ENCODE results near the gene MYRF. TPM values are rescaled to one million over a fixed set of nuclear protein-coding genes. Genes with fewer than 3 reads are reported as not detected.

The MYRF gene
- polyA plus RNA-seq, 2 donors: 0.18 to 1.3 TPM

DNA sequence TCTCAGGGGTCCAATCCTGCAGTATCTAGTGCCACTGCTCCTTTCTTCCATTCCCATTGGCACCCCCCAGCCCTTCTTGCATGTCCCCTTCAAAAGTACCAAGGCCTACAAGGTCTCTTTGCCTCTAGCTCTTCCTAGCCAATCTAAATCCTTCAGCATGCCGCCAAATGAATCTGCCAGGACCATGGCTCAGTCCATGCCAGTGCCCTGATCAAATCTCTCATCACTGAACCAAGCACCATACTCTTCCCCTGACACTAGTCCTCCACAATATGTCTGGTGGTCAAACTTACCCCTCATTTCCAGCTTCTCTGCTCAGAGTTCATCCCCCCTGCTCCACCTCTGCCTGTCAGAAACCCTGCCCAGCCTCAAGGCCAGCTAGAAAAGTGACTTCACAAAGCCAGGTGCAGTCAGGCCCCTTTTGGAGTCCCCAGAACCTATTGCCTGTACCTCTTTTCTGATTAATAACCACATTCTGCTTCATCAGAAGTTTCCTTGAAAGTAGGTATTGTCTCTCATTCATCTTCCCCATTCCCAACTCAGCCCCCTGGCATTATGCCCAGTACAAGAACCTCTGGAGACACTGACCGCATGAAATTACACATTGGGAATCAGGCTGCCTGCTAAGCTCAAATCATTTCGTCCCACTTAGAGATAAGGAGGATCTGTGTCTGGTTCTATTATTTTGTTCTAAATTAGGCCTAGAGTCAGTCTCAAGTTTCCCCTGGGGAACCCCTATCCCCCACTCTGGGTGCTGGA lies 51.6 kb downstream of the MYRF start:
- H3K36me3 ChIP-seq (ENCODE audit: control insufficient read depth in 2 of 2, insufficient read depth in 2 of 2, low read length in 1 of 2): peaks cover 0 to 7% of the 10 kb centered on the region in 2 donors

GRCh38 chr11:61805146-61805545 lies 52.7 kb downstream of the MYRF start:
- 87 to 95% methylated on average over 1 of the region's 1 CpG for WGBS, 2 donors
- H3K36me3 ChIP-seq (ENCODE audit: control insufficient read depth in 2 of 2, insufficient read depth in 2 of 2, low read length in 1 of 2): peaks cover 0 to 7% of the 10 kb centered on the region in 2 donors

More for the DNA sequence above, 51.6 kb downstream of the MYRF start:
- Histone ChIP-seq H3K4me3 (ENCODE audit: low read depth in 1 of 2, low read length in 2 of 2) (no peak overlapping the region), H3K4me1 (ENCODE audit: control insufficient read depth in 2 of 2, insufficient read depth in 2 of 2, low read length in 1 of 2) (no peaks in the 10 kb centered on the region), H3K27me3 (ENCODE audit: control insufficient read depth in 1 of 2, insufficient read depth in 2 of 2, low read length in 2 of 2) (no peaks in the 10 kb centered on the region), H3K27ac (ENCODE audit: low read depth in 2 of 2, low read length in 1 of 2) (no peak overlapping the region), H3K9me3 (ENCODE audit: control insufficient read depth in 2 of 2, insufficient read depth in 1 of 2, low read depth in 1 of 2, low read length in 1 of 2) (no peaks in the 10 kb centered on the region)
- WGBS, 2 donors: 78 to 87% methylated on average over 3 of the region's 3 CpGs

GRCh38 chr11:61806785-61807184 lies 54.3 kb downstream of the MYRF start:
- Histone ChIP-seq H3K4me1 (ENCODE audit: control insufficient read depth in 2 of 2, insufficient read depth in 2 of 2, low read length in 1 of 2) (no peaks in the 10 kb centered on the region), H3K36me3 (ENCODE audit: control insufficient read depth in 2 of 2, insufficient read depth in 2 of 2, low read length in 1 of 2) (peaks cover 0 to 7% of the 10 kb centered on the region in 2 donors), H3K27me3 (ENCODE audit: control insufficient read depth in 1 of 2, insufficient read depth in 2 of 2, low read length in 2 of 2) (no peaks in the 10 kb centered on the region), H3K4me3 (ENCODE audit: low read depth in 1 of 2, low read length in 2 of 2) (no peak overlapping the region), H3K27ac (ENCODE audit: low read depth in 2 of 2, low read length in 1 of 2) (no peak overlapping the region), H3K9me3 (ENCODE audit: control insufficient read depth in 2 of 2, insufficient read depth in 1 of 2, low read depth in 1 of 2, low read length in 1 of 2) (no peaks in the 10 kb centered on the region)
- WGBS, 2 donors: 92 to 96% methylated on average over 5 of the region's 5 CpGs

More at GRCh38 chr11:61805146-61805545, 52.7 kb downstream of the MYRF start:
- Histone ChIP-seq H3K9me3 (ENCODE audit: control insufficient read depth in 2 of 2, insufficient read depth in 1 of 2, low read depth in 1 of 2, low read length in 1 of 2) (no peaks in the 10 kb centered on the region), H3K27me3 (ENCODE audit: control insufficient read depth in 1 of 2, insufficient read depth in 2 of 2, low read length in 2 of 2) (no peaks in the 10 kb centered on the region), H3K4me3 (ENCODE audit: low read depth in 1 of 2, low read length in 2 of 2) (no peak overlapping the region), H3K4me1 (ENCODE audit: control insufficient read depth in 2 of 2, insufficient read depth in 2 of 2, low read length in 1 of 2) (no peaks in the 10 kb centered on the region), H3K27ac (ENCODE audit: low read depth in 2 of 2, low read length in 1 of 2) (no peak overlapping the region)

DNA sequence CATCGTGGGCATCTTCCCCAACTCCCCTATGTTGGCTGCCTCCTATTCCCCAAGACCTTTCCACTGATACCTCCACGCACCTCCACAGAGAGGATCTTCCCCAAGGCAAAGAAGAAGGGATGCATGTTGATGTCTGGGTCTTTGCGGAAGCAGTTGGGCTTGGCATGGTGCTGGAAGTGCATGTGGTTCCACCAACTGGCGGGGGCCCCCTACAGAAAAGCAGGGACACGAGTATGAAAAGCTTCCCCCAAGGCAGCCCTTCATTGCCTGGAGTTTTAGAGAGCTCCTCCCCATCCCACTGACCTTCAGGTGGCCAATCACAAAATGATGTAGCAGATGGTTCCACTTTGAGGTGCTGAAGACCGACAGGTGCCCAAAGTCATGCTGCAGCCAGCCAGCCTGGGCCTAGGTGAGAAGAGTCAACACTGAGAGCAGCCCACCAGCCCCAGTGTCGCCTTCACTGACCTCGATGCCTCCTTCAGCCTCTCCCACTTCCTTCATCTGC lies 58.3 kb downstream of the MYRF start:
- Histone ChIP-seq H3K36me3 (ENCODE audit: control insufficient read depth in 2 of 2, insufficient read depth in 2 of 2, low read length in 1 of 2) (no peaks in the 10 kb centered on the region), H3K4me1 (ENCODE audit: control insufficient read depth in 2 of 2, insufficient read depth in 2 of 2, low read length in 1 of 2) (peaks cover under 1 to 16% of the 10 kb centered on the region in 2 donors), H3K27me3 (ENCODE audit: control insufficient read depth in 1 of 2, insufficient read depth in 2 of 2, low read length in 2 of 2) (no peaks in the 10 kb centered on the region), H3K4me3 (ENCODE audit: low read depth in 1 of 2, low read length in 2 of 2) (no peak overlapping the region), H3K9me3 (ENCODE audit: control insufficient read depth in 2 of 2, insufficient read depth in 1 of 2, low read depth in 1 of 2, low read length in 1 of 2) (no peaks in the 10 kb centered on the region), H3K27ac (ENCODE audit: low read depth in 2 of 2, low read length in 1 of 2) (no peak overlapping the region)
- WGBS, 2 donors: 94 to 96% methylated on average over 8 of the region's 8 CpGs

DNA sequence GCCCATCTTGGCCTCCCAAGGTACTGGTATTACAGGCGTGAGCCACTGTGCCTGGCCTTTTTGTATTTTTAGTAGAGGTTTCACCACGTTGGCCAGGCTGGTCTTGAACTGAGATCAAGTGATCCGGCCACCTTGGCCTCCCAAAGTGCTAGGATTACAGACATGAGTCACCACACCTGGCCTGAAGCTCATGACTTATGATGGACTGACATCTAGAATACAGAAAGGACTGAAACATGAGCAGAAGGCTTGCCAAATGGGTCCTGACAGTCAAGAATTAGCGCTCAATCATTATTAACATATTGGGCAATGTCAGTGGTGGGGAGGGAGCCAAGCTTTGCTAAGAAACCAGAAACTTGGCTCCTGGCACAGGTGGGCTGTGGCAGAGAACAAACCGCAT lies 59.4 kb downstream of the MYRF start:
- no peak overlapping the region for H3K27ac ChIP-seq (ENCODE audit: low read depth in 2 of 2, low read length in 1 of 2)
- H3K27me3 ChIP-seq (ENCODE audit: control insufficient read depth in 1 of 2, insufficient read depth in 2 of 2, low read length in 2 of 2): no peaks in the 10 kb centered on the region
- H3K4me3 ChIP-seq (ENCODE audit: low read depth in 1 of 2, low read length in 2 of 2): no peak overlapping the region
- no peaks in the 10 kb centered on the region for H3K36me3 ChIP-seq (ENCODE audit: control insufficient read depth in 2 of 2, insufficient read depth in 2 of 2, low read length in 1 of 2)
- 73 to 74% methylated on average over 5 of the region's 5 CpGs for WGBS, 2 donors
- H3K9me3 ChIP-seq (ENCODE audit: control insufficient read depth in 2 of 2, insufficient read depth in 1 of 2, low read depth in 1 of 2, low read length in 1 of 2): no peaks in the 10 kb centered on the region
- H3K4me1 ChIP-seq (ENCODE audit: control insufficient read depth in 2 of 2, insufficient read depth in 2 of 2, low read length in 1 of 2): peaks cover 3 to 23% of the 10 kb centered on the region in 2 donors

GRCh38 chr11:61812736-61813411 lies 60.4 kb downstream of the MYRF start:
- Histone ChIP-seq H3K9me3 (ENCODE audit: control insufficient read depth in 2 of 2, insufficient read depth in 1 of 2, low read depth in 1 of 2, low read length in 1 of 2) (no peaks in the 10 kb centered on the region), H3K4me1 (ENCODE audit: control insufficient read depth in 2 of 2, insufficient read depth in 2 of 2, low read length in 1 of 2) (peaks cover 3 to 23% of the 10 kb centered on the region in 2 donors), H3K36me3 (ENCODE audit: control insufficient read depth in 2 of 2, insufficient read depth in 2 of 2, low read length in 1 of 2) (no peaks in the 10 kb centered on the region), H3K27ac (ENCODE audit: low read depth in 2 of 2, low read length in 1 of 2) (no peak overlapping the region), H3K27me3 (ENCODE audit: control insufficient read depth in 1 of 2, insufficient read depth in 2 of 2, low read length in 2 of 2) (no peaks in the 10 kb centered on the region), H3K4me3 (ENCODE audit: low read depth in 1 of 2, low read length in 2 of 2) (no peak overlapping the region)
- 95 to 96% methylated on average over 4 of the region's 4 CpGs for WGBS, 2 donors

DNA sequence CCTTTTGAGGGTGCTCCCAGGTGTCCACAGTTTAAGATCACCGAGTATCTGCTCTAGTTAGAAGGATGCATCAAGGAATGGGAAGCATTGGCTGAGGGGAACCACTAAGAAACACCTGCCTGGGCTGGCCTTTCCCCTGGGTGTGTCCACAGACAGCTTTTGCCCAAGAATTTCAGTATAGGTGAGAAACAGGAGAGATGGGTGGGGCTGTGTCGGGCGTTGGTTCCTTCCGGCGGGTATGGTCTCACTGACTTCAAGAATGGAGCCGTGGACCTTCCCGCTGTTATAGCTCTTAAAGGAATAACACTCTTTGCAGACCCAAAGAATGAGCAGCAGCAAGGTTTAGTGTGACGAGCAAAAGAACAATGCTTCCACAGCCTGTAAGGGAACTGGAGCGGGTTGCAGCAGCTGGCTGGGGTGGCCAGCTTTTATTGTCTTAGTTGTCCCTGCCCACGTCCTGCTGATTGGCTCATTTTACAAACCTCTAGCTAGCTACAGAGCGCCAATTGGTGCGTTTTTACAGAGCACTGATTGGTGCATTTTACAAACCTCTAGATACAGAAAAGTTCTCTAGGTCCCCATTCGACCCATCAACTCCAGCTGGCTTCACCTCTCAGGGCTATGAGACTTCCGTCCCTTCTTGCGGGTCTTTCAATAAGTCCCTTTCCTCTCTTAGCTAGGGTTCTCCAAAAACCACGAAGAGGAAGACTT lies 62.0 kb downstream of the MYRF start:
- Histone ChIP-seq H3K9me3 (ENCODE audit: control insufficient read depth in 2 of 2, insufficient read depth in 1 of 2, low read depth in 1 of 2, low read length in 1 of 2) (no peaks in the 10 kb centered on the region), H3K27me3 (ENCODE audit: control insufficient read depth in 1 of 2, insufficient read depth in 2 of 2, low read length in 2 of 2) (no peaks in the 10 kb centered on the region), H3K36me3 (ENCODE audit: control insufficient read depth in 2 of 2, insufficient read depth in 2 of 2, low read length in 1 of 2) (no peaks in the 10 kb centered on the region), H3K4me3 (ENCODE audit: low read depth in 1 of 2, low read length in 2 of 2) (peak overlapping the region; percentile 34 to 58), H3K4me1 (ENCODE audit: control insufficient read depth in 2 of 2, insufficient read depth in 2 of 2, low read length in 1 of 2) (peaks cover 3 to 23% of the 10 kb centered on the region in 2 donors), H3K27ac (ENCODE audit: low read depth in 2 of 2, low read length in 1 of 2) (peak overlapping the region; percentile 65 to 91)
- 54 to 67% methylated on average over 16 of the region's 16 CpGs for WGBS, 2 donors

DNA sequence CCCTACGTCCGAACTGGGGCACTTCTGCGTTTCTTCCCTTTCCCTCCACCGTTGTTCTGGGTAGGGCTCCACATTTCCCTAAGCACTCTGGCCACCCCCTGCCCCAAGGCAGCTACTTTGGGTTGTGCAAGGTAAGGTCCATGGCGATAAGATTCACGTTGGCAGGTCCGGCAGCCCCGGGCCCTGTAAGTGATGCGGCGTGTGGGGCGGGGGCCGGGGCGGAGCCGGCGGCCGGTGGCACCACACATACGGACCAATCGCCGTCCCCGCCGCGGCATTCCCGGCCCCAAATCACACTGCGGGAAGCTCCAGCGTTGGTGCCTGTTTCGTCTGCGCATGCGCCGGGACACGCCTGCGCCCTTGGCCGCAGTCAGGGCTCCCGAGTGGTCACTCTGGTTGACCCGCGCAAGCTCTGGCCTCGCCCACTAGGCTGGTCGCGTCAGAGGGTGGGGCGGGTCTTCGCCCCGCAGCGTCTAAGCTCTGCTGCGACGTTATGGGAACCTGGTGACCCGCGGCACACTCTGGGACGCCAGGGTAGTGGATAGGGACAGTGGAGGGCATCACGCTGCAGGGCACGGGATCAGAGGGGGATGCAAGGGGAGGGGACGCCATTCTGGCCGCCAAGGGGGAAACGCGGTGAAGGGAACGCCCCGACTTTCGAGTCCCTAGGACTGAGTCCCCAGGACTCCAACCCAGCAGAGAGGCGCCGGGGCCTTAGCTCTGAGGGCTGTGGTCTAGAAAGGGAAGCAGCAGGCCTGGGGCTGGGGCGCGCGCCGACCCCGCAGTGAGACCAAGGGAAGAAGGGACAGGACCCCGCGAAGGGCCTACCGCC lies 62.7 kb downstream of the MYRF start:
- Histone ChIP-seq H3K4me1 (ENCODE audit: control insufficient read depth in 2 of 2, insufficient read depth in 2 of 2, low read length in 1 of 2) (peaks cover 3 to 23% of the 10 kb centered on the region in 2 donors), H3K4me3 (ENCODE audit: low read depth in 1 of 2, low read length in 2 of 2) (peak overlapping the region; percentile 34 to 58), H3K36me3 (ENCODE audit: control insufficient read depth in 2 of 2, insufficient read depth in 2 of 2, low read length in 1 of 2) (no peaks in the 10 kb centered on the region), H3K27me3 (ENCODE audit: control insufficient read depth in 1 of 2, insufficient read depth in 2 of 2, low read length in 2 of 2) (no peaks in the 10 kb centered on the region), H3K27ac (ENCODE audit: low read depth in 2 of 2, low read length in 1 of 2) (peak overlapping the region; percentile 79 to 91), H3K9me3 (ENCODE audit: control insufficient read depth in 2 of 2, insufficient read depth in 1 of 2, low read depth in 1 of 2, low read length in 1 of 2) (no peaks in the 10 kb centered on the region)
- WGBS, 2 donors: 1% methylated on average over 63 to 66 of the region's 66 CpGs
